Left ventricle myocardium inferior (tissue), 1 donor: ENCODE results near the gene ZYG11A. TPM values are rescaled to one million over a fixed set of nuclear protein-coding genes. Genes with fewer than 3 reads are reported as not detected.

Source experiments
- DNase-seq: peaks from one replicate; pipeline ENCODE4 v3.0.0-alpha.2; 2020
- H3K27ac ChIP-seq: fragments of 200-600 bp; replicated peaks from 2 replicates; pipeline ENCODE4 v1.8.0; 2021
- H3K27me3 ChIP-seq: fragments of 200-600 bp; 2 replicates; pipeline ENCODE4 v1.8.0; 2021; ENCODE audit warnings: low read depth
- H3K36me3 ChIP-seq: fragments of 200-600 bp; 2 replicates; pipeline ENCODE4 v1.8.0; 2021
- H3K4me1 ChIP-seq: fragments of 200-600 bp; 2 replicates; pipeline ENCODE4 v1.8.0; 2021
- H3K4me3 ChIP-seq: fragments of 200-600 bp; 2 replicates; pipeline ENCODE4 v1.8.0; 2021; ENCODE audit warnings: mild to moderate bottlenecking, moderate library complexity
- H3K9me3 ChIP-seq: fragments of 200-600 bp; replicated peaks from 2 replicates; pipeline ENCODE4 v1.8.0; 2021
- CTCF ChIP-seq: fragments of 200-600 bp; IDR thresholded peaks from 2 replicates; pipeline ENCODE4 v1.8.0; 2021; ENCODE audit warnings: antibody characterized with exemption, mild to moderate bottlenecking, borderline replicate concordance
- intact Hi-C: fragments of 100-400 bp; cut with micrococcal nuclease; formaldehyde crosslinking; loops from one replicate; pipeline ENCODE4 v1.11.0; 2022
- total RNA-seq: library from RNA; stranded (reverse); fragmentation: NEBNext Ultra II Directional; extraction: Animal tissue kit (Norgen Biotek cat#: 25700); gene quantifications from one replicate; pipeline ENCODE4 v1.2.1, GENCODE V29; 2021
- donor health status: DM: no; HTN: yes; CAD: no; lungs with severe emphysema.

The ZYG11A gene
- total RNA-seq, 1 donor from 2014 or later, result not detected

GRCh38 chr1:52927212-52928014 is 84.9 kb downstream of the ZYG11A start, which contains the start of gene SCP2:
SCP2 (plus strand) TSS chr1:52927276; CDS start chr1:52927397, 121 bp downstream.
- no peaks in the 10 kb centered on the region for H3K9me3 ChIP-seq
- H3K4me1 ChIP-seq, result peaks cover 41% of the 10 kb centered on the region
- no peaks in the 10 kb centered on the region for H3K36me3 ChIP-seq
- TF ChIP-seq CTCF, result no peak
- intact Hi-C loops, result no loop called here
- DNase-seq, result peak; percentile 88
- H3K4me3 ChIP-seq, result peak within 1 kb of the TSS; percentile 84
- no peaks in the 10 kb centered on the region for H3K27me3 ChIP-seq
- H3K27ac ChIP-seq, result peak within 1 kb of the TSS; percentile 91

- DNase-seq, result no peak
- H3K27me3 ChIP-seq, result no peaks in the 10 kb centered on the region
- H3K9me3 ChIP-seq, result no peaks in the 10 kb centered on the region
- H3K27ac ChIP-seq, result peak overlapping the region; percentile 91
- H3K36me3 ChIP-seq, result no peaks in the 10 kb centered on the region
- intact Hi-C loops, result no loop called here
- TF ChIP-seq CTCF, result no peak
- peaks cover 41% of the 10 kb centered on the region for H3K4me1 ChIP-seq
- peak overlapping the region; percentile 84 for H3K4me3 ChIP-seq
These were observed 85.5 kb downstream of the ZYG11A start for GRCh38 chr1:52928015-52928404.

- Histone ChIP-seq H3K4me3 (no peak overlapping the region), H3K4me1 (peaks cover 41% of the 10 kb centered on the region), H3K27ac (no peak overlapping the region), H3K9me3 (no peaks in the 10 kb centered on the region), H3K27me3 (no peaks in the 10 kb centered on the region), H3K36me3 (no peaks in the 10 kb centered on the region)
- TF ChIP-seq CTCF, result no peak
- no peak for DNase-seq
- intact Hi-C loops, result no loop called here
These were observed 86.5 kb downstream of the ZYG11A start for GRCh38 chr1:52929019-52929418.

- H3K27me3 ChIP-seq, result no peaks in the 10 kb centered on the region
- H3K4me3 ChIP-seq, result no peak overlapping the region
- TF ChIP-seq CTCF, result no peak
- no peak overlapping the region for H3K27ac ChIP-seq
- no peak for DNase-seq
- no peaks in the 10 kb centered on the region for H3K9me3 ChIP-seq
- H3K4me1 ChIP-seq, result peaks cover 8% of the 10 kb centered on the region
- peaks cover 7% of the 10 kb centered on the region for H3K36me3 ChIP-seq
- intact Hi-C loops, result no loop called here
These were observed 95.0 kb downstream of the ZYG11A start for GRCh38 chr1:52937433-52938182.

GRCh38 chr1:52938183-52938451 is 95.6 kb downstream of the ZYG11A start:
- Histone ChIP-seq H3K9me3 (no peaks in the 10 kb centered on the region), H3K4me3 (no peak overlapping the region), H3K27me3 (no peaks in the 10 kb centered on the region), H3K4me1 (peaks cover 8% of the 10 kb centered on the region), H3K36me3 (peaks cover 12% of the 10 kb centered on the region), H3K27ac (no peak overlapping the region)
- intact Hi-C loops, result no loop called here
- DNase-seq, result no peak
- TF ChIP-seq CTCF, result no peak
